ENCODE results near the gene CIAO3. TPM values are rescaled to one million over a fixed set of nuclear protein-coding genes. Genes with fewer than 3 reads are reported as not detected.

Gene CIAO3
- total and polyA plus RNA-seq, 7 donors: 12.3 to 43.0 (median 25.9) TPM

- H3K27ac ChIP-seq: no peak overlapping the region
- no peaks in the 10 kb centered on the region for H3K9me3 ChIP-seq
- H3K4me1 ChIP-seq: peaks cover 10% of the 10 kb centered on the region
- ATAC-seq: peak; percentile 70 to 80 (median 75)
- peak; percentile 95 for TF ChIP-seq CTCF (IDR thresholded peaks at IDR 0.05)
- intact Hi-C loops (cut with DNase I): loop anchor here (1.0 to 5.0 kb wide), 5 partner anchors 30 to 346 kb away; partner anchors contain the start of genes CHTF18 (in 1 of the 2) and RPUSD1 (in 1 of the 2)
- no peak overlapping the region for H3K4me3 ChIP-seq
- DNase-seq: peak; percentile 80 to 91
- peaks cover 0 to 45% (median 23%) of the 10 kb centered on the region in 3 donors for H3K27me3 ChIP-seq (ENCODE audit: insufficient read depth in 3 of 3, low read length in 2 of 3)
- H3K36me3 ChIP-seq (ENCODE audit: insufficient read depth in 1 of 2, low read depth in 1 of 2): no peaks in the 10 kb centered on the region
- 12 to 19% (median 12%) methylated on average over 19 to 25 of the region's 25 CpGs for WGBS, 3 donors
These were observed 29.1 kb downstream of the CIAO3 start for GRCh38 chr16:711548-712320.

- Histone ChIP-seq H3K27me3 (ENCODE audit: insufficient read depth in 3 of 3, low read length in 2 of 3) (peaks cover 0 to 51% (median 29%) of the 10 kb centered on the region in 3 donors), H3K4me1 (peaks cover 4% of the 10 kb centered on the region), H3K4me3 (no peak overlapping the region), H3K27ac (no peak overlapping the region), H3K9me3 (no peaks in the 10 kb centered on the region), H3K36me3 (ENCODE audit: insufficient read depth in 1 of 2, low read depth in 1 of 2) (no peaks in the 10 kb centered on the region)
- no peak for TF ChIP-seq CTCF (IDR thresholded peaks at IDR 0.05)
- DNase-seq (no peak), ATAC-seq (no peak)
- WGBS, 3 donors: 70 to 83% (median 73%) methylated on average over 12 of the region's 12 CpGs
- intact Hi-C loops (cut with DNase I): loop anchor here (1.0 to 5.0 kb wide), 5 partner anchors 30 to 346 kb away; partner anchors contain the start of genes CHTF18 (in 1 of the 2) and RPUSD1 (in 1 of the 2)
These were observed 29.7 kb downstream of the CIAO3 start for GRCh38 chr16:711084-711483.

GRCh38 chr16:710500-711075, 30.2 kb downstream of the CIAO3 start:
- Histone ChIP-seq H3K4me3 (no peak overlapping the region), H3K27ac (no peak overlapping the region), H3K9me3 (no peaks in the 10 kb centered on the region), H3K36me3 (ENCODE audit: insufficient read depth in 1 of 2, low read depth in 1 of 2) (no peaks in the 10 kb centered on the region), H3K4me1 (no peaks in the 10 kb centered on the region), H3K27me3 (ENCODE audit: insufficient read depth in 3 of 3, low read length in 2 of 3) (peaks cover 0 to 54% (median 33%) of the 10 kb centered on the region in 3 donors)
- intact Hi-C loops (cut with DNase I): loop anchor here (1.0 to 5.0 kb wide), 5 partner anchors 31 to 347 kb away; partner anchors contain the start of genes CHTF18 (in 1 of the 2) and RPUSD1 (in 1 of the 2)
- no peak for TF ChIP-seq CTCF (IDR thresholded peaks at IDR 0.05)
- 43 to 52% (median 44%) methylated on average over 21 of the region's 21 CpGs for WGBS, 3 donors
- ATAC-seq (no peak), DNase-seq (no peak)

GRCh38 chr16:709566-710499, 31.0 kb downstream of the CIAO3 start:
- Histone ChIP-seq H3K4me1 (no peaks in the 10 kb centered on the region), H3K27ac (no peak overlapping the region), H3K9me3 (no peaks in the 10 kb centered on the region), H3K36me3 (ENCODE audit: insufficient read depth in 1 of 2, low read depth in 1 of 2) (no peaks in the 10 kb centered on the region), H3K27me3 (ENCODE audit: insufficient read depth in 3 of 3, low read length in 2 of 3) (peaks cover 0 to 61% (median 37%) of the 10 kb centered on the region in 3 donors), H3K4me3 (no peak overlapping the region)
- WGBS, 3 donors: 13 to 17% (median 15%) methylated on average over 26 to 30 of the region's 30 CpGs
- ATAC-seq: peak in 1 of 4 donors; percentile 27
- no peak for DNase-seq
- intact Hi-C loops (cut with DNase I): loop anchor here (2.0 to 5.0 kb wide), 4 partner anchors 75 to 347 kb away; partner anchors contain the start of genes CHTF18 (in 1 of the 2) and RPUSD1 (in 1 of the 2)
- no peak for TF ChIP-seq CTCF (IDR thresholded peaks at IDR 0.05)
